Epithelial cell of esophagus (primary cell): ENCODE measurements around the gene VCL.
"Not testable (repeated sequence)": the region's sequence is repeated elsewhere in the genome, so short reads cannot be mapped to it uniquely, and the experiment has no call there.

Experiments used
- DNase-seq: peaks from one replicate; pipeline ENCODE4 v3.0.0; 2010; ENCODE audit warnings: low read depth
- H3K4me3 ChIP-seq: 2 replicates; pipeline ENCODE4 v1.5.1; 2011; ENCODE audit warnings: mild to moderate bottlenecking, low read length, control low read depth
- TF ChIP-seq, protein P1 (sequence below): IDR thresholded peaks from 2 replicates; pipeline ENCODE4 v1.5.1; 2011; ENCODE audit warnings: low read depth, mild to moderate bottlenecking, low read length, control low read depth, inconsistent platforms; ENCODE audit not compliant: insufficient read depth; ENCODE audit errors: missing control alignments

Gene VCL

DNA sequence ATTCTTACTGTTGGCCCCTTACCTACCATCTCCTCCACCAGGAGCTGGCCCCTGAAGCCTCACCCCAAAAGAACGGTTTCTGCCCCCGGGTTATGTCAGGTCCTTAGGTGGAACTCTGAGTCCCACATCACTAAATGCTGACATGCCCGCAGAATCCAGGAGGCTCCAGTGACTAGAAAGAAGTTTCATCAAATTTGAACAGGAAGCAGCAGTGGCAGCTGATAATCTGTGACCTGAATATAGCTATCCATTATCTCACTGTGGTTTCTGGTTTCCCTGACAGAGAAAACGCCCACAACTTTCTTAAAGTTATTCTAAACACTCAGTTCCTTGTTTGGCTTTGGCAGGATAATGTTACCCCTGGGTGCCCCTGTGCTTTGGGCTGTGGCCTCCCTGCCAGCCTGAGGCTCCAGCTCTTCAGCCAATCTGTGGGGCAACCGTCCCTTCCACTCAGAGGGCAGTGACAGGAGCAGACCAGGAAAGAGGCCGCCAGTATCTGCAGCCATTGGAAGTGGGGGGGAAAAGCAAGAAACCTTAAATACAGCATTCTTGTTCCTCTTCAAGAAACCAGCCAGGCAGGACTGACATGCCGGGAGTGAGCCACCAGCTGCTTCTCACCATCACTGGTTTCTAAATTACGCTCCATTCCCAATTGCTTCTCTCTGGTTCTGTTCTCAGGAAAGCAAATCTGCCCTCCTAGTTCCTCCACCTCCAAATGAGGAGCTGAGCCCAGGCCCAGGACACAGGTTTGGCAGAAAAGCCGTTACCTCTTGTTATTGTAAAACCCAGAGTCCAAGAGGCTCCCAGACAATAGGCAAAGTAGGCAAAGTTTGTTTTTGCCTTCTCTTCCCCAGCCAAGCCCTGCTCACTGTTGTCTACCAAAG is 41.2 kb upstream of the VCL start:
- DNase-seq, result no peak
- H3K4me3 ChIP-seq, result no peak overlapping the region
- TF ChIP-seq, protein P1, sequence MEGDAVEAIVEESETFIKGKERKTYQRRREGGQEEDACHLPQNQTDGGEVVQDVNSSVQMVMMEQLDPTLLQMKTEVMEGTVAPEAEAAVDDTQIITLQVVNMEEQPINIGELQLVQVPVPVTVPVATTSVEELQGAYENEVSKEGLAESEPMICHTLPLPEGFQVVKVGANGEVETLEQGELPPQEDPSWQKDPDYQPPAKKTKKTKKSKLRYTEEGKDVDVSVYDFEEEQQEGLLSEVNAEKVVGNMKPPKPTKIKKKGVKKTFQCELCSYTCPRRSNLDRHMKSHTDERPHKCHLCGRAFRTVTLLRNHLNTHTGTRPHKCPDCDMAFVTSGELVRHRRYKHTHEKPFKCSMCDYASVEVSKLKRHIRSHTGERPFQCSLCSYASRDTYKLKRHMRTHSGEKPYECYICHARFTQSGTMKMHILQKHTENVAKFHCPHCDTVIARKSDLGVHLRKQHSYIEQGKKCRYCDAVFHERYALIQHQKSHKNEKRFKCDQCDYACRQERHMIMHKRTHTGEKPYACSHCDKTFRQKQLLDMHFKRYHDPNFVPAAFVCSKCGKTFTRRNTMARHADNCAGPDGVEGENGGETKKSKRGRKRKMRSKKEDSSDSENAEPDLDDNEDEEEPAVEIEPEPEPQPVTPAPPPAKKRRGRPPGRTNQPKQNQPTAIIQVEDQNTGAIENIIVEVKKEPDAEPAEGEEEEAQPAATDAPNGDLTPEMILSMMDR, result no peak

DNA sequence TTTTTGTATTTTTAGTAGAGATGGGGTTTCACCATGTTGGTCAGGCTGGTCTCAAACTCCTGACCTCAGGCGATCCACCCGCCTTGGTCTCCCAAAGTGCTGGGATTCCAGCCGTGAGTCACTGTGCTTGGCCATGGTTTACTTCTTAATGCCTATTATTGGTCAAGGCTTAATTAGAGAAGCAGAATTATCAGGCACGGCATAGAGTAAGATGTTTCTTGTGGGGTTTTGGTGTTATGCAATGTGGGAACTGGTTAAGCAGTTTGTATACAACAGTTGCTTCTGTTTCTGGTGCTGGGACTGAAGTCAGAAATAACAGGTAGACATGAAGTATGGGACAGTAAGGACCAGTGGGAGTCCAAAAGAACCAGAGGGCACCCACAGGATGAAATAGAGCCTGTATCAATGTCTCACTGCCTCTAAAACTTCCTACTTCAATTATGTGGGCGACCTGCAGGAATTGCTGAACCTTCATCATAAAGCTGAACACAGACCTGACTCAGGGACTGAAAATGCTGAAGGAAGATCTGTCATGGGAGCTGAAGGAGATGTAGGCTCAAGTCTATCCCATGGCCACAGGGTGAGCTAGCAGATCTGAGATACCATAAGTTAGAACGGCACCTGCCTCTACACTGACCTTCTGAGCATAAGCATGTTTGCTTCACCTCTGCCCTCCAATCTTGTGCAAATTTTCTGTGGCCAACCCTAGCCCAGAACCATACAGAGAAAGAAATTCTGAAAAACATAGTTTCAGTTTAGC is 38.3 kb upstream of the VCL start:
- TF ChIP-seq, protein P1, result no peak
- no peak overlapping the region for H3K4me3 ChIP-seq
- DNase-seq, result no peak

DNA sequence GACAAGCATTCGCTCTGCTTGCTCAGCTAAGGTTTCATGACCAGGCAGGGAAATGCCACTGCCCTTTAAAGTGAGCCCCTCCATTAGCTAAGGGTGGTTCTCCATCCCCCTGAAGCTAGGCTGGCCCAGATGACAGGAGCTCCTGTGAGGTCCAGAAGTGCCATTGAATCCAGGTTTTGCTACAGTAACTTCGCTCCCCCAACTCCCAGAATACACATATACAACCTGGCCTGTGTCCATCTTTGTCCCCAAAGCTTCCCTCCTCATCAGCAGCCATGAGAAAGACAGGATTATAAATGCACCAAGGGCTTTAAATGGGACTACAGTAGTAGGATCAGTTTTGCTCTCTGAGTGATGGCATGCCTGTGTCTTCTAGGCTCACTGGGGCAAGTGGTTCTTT is 35.5 kb upstream of the VCL start:
- H3K4me3 ChIP-seq, result no peak overlapping the region
- TF ChIP-seq, protein P1, result no peak

DNA sequence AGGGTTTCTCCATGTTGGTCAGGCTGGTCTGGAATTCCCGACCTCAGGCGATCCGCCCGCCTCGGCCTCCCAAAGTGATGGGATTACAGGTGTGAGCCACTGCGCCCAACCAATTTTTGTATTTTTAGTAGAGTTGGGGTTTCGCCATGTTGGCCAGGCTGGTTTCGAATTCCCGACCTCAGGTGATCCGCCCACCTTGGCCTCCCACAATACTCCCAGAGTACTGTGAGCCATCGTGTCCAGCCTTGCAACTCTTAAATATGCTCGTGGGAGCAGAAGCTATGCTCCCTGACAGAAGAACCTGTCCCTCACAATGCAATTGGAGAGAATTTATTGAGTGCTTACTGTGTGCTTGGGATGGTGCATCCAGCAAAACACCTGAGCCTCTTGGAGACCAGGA is 34.4 kb upstream of the VCL start:
- not testable (repeated sequence) for DNase-seq

More for the DNA sequence above, 35.5 kb upstream of the VCL start:
- no peak for DNase-seq

DNA sequence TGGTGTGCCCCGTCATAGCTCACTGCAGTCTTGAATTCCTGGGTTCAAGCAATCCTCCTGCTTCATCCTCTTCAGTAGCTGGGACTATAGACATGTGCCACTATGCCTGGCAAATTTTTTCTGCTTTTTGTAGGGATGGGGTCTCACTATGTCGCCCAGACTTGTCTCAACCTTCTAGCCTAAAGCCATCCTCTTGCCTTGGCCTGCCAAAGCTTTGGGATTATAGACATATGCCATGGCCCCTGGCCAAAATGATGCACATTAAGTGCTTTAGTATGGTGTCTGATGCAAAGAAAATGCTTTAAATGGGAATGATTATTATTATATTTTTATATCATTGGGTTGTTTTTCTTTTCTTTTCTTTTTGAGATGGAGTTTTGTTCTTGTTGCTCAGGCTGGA is 33.2 kb upstream of the VCL start:
- DNase-seq, result no peak
- no peak overlapping the region for H3K4me3 ChIP-seq
- TF ChIP-seq, protein P1, result no peak

More for the DNA sequence above, 34.4 kb upstream of the VCL start:
- H3K4me3 ChIP-seq, result not testable (repeated sequence)

DNA sequence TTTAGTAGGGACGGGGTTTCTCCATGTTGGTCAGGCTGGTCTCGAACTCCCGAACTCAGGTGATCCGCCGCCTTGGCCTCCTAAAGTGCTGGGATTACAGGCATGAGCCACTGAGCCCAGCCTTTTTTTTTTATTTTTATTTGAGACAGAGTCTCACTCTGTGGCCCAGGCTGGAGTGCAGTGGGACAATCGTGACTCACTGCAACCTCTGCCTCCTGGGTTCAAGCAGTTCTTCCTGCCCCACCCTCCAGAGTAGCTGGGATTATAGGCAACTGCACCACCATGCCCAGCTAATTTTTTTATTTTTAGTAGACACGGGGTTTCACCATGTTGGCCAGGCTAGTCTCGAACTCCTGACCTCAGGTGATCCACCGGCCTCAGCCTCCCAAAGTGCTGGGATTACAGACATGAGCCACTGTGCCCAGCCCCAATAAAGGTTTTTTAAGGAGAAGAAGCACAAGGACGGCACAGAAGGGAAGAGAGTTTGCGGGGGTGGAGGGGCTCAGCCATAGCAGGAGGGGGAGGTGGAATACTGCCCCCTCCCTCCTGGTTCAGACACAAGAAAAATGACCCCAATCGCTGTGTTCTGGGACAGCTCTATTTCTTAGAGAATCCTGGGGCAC is 32.5 kb upstream of the VCL start:
- not testable (repeated sequence) for H3K4me3 ChIP-seq, DNase-seq

DNA sequence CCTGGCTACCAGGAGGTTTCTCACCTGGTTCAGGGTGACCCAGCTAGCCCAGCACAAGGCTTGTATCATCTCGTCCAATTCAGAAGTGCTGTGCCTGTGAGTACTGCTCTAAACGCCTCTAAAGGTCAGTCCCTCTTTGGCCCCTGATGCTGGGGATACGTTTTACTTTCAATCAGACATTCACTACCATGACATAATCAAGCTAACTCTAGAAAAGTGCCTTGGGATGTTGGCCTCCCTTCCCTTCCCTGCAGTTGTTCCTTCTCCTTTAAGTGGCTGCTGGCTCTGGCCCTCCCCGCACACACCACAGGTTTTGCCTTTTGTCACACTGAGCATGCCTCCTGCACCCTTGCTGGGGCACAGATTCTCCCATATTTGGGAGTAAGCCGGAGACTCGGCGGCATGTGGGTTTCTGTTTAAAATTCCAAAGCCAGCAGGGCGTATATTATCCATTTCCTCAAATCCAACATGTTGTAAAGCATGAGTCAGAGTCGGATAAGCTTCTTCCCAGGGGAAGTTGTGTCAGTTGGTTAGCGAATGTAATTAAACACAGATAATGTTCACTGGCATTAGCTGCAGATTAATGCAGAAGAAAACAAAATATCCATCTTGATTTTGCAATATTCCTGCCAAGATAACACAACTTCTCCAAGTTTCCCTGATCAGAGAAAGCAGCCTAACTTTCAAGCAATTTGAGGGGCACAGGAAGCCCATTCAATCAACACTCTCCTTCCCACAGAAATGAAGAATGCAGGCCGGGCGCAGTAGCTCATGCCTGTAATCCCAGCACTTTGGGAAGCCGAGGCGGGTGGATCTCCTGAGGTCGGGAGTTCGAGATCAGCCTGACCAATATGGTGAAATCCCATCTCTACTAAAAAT is 31.8 kb upstream of the VCL start:
- DNase-seq, result peak; percentile 97
- H3K4me3 ChIP-seq, result no peak overlapping the region
- TF ChIP-seq, protein P1, result no peak
